SIG-M5 treated with dmso at 0.1 percent for 504 hours (cell line): ENCODE measurements around the gene HSPA4L.
A peak's percentile ranks its signal among the peaks of the same experiment; 100 is the strongest.

ENCODE experiments used
- DNase-seq: peaks from one replicate; lab custom pipeline; 2025; ENCODE audit not compliant: unreplicated experiment; lab: John Stamatoyannopoulos, UW

Gene HSPA4L

GRCh38 chr4:127783026-127783769 lies 1.1 kb downstream of the HSPA4L start:
- peak; percentile 11 for DNase-seq

DNA sequence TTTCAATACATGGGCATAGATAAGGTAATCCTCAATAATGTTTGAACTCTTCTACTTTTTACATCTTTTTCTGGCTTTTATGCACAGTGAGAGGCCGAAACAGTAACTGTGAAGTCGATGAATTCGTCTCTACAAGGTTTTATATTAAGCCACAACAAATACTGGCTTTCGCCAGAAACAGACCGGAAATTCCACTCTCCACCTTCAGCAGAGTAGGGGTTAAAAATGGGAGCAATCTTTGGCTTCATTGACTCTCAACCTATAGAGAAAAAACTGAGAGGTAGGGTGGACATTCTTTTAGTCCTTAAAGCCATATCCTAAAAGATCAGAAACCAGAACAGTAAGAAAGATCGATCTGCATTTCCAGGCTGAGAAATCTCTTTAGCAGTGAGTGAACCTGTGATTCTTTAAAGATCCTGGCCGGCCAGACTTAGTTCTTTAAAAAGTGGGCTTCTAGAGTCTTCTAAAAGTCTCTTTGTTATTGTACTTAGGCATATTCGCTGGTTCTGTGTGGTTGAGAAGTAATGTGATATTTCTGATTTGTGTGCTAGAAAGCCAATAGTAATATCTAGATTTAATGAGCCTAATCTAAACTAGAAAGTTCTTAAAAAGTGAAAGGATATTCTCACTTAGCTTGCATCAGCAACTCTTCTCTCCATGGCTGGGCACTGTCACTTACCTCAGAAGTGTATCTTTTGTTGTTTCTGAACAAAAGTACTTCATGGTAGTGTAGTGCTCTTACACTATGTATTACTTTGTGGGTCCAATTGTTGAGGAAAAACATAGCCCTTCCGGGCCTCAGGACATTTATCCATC lies 2.0 kb downstream of the HSPA4L start:
- no peak for DNase-seq

GRCh38 chr4:127788517-127788916 lies 6.4 kb downstream of the HSPA4L start:
- DNase-seq: peak; percentile 27

- no peak for DNase-seq
Observed at GRCh38 chr4:127791391-127791790, 9.3 kb downstream of the HSPA4L start.

DNA sequence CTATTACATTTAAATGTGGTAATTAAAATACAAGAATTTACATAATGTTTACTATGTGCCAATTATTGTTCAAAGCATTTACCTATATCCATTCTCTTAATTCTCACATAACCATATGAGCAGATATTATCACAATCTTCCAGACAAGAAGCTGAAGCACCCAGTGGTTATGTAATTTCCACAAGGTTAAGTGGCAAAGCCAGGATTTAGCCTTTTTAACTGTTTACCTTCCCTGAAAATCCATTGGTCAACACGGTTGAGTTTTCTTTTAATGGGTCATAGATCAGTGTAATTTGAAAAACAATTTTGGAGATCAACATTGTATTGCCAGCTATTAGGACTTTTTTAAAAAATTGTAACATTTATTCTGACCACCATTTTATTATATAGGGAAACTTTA lies 11.4 kb downstream of the HSPA4L start:
- DNase-seq: no peak

GRCh38 chr4:127799711-127800110 lies 17.6 kb downstream of the HSPA4L start:
- no peak for DNase-seq

DNA sequence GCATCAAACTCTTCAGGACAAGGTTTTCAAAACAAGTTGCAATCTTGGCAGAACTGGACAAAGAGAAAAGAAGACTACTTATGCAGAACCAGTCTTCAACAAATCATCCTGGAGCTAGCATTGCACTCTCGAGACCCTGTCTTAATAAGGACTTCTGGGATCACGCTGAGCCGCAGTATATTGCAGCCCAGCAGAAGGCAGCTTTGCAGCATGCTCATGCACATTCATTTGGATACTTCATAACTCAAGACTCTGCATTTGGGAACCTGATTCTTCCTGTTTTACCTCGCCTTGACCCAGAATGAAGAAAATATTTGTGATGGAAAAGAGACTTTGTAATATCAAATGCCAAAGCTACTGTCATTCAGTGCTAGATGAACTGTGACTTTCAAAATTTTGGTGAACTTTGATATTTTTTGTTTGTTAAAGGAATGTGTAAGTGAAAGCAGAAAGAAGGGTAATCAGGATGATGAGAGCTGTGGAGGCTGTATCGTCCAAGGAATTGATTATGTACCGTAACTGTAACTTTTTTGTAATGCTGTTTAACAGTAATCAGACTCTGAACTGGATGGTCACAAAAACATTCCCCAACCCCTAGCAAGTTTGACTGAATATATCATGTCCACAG lies 27.2 kb downstream of the HSPA4L start:
- no peak for DNase-seq

DNA sequence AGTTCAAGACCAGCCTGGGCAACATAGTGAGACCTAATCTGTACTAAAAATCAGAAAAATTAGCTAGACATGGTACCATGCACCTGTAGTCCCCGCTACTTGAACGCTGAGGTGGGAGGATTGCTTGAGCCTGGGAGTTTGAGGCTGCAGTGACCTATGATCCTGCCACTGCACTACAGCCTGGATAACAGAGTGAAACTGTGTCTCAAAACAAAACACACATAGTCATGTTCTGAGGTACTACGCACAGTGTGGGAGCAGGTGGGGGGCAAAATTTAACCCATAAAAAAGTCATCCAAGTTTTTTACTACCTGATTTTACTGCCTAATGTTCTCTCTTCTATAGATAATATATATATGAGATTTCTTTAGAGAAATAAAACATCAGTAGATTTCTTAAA lies 28.4 kb downstream of the HSPA4L start:
- no peak for DNase-seq

DNA sequence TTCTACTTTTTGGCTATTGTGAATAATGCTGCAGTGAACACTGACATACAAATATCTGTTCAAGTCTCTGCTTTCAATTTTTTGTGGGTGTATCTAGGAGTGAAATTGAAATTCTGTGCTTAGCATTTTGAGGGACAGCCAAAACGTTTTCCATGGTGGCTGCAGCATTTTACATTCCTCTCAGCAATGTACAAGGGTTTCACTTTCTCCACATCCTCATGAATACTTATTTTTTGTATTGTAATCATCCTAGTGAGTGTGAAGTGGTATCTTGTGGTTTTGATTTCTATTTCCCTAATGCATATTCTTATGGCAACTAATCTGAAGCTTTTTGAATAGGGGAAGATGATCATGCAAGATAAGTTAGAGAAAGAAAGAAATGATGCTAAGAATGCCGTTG lies 40.3 kb downstream of the HSPA4L start:
- no peak for DNase-seq

- no peak for DNase-seq
Observed at GRCh38 chr4:127828121-127828520, 46.0 kb downstream of the HSPA4L start.

DNA sequence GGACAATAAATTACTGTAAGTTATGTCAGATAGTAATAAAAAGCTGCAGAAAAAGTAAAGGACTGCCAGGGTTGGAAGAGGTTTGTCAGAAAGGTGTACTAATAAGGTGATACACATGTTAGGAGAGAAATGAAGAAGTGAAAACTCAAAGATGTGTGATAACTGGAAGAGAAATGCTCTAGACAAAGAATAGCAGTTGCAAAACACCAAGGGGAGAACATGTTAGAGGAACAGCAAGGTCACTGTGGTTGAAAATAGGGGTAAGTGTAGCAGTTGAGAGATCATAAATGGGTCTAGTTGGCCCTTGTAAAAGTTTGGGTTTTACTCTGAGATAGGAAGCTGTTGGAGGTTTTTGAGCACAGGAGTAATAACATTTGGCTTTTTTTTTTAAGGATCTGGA lies 46.9 kb downstream of the HSPA4L start:
- DNase-seq: peak; percentile 33

DNA sequence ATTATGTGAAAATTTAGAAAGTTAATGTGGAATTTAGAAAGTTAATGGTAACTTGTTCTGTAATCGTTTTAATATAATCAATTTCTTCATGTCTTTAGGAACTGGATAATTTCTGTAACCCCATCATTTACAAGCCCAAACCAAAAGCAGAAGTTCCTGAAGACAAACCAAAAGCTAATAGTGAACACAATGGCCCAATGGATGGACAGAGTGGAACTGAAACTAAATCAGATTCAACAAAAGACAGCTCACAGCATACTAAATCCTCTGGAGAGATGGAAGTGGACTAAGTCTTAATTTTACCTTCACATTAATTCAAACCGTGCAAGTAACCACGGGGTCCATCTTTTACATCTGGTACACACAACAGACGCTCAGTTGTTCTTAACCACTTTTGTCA lies 50.5 kb downstream of the HSPA4L start:
- peak; percentile 64 for DNase-seq

DNA sequence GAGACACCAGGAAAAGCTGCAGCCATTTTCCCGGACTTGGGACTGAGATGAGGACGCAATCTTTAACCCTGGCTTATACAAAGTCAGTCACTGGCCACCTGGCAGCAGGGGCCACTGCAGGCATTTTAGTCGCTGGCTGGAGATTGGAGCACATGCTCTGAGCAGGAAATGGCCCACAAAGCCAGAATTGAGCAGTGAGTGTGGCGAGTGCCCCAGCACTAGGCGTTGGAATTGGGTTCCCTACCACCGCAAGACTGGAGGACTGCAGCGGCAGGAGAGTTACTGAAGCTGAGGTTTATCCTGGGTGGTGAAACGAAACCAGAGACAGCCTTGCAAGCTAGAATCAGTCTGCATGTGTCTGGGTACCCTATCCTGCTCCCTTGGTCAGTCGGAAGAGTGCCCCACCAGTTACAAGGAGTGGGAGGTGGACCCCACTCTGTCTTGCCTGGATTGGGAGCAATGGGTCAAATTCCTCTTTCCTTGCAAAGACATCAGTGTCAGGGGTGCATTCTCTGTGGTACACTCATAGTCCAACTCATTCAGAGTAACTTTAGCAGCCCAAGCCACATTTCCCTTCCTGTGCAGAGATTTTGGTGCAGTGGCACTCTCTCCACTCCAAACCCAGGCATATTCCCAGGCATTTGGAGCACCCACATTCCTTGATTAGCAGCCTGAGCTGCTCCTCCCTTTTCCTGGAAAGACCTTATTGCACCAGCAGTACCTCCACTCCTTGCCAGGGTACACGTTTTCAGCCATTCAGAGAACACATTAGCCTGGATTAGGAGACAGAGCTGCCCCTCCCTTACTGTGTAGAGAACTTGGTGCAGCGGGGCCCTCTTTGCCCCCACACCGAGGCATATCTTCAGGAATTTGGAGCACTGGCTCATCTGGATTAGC lies 61.8 kb downstream of the HSPA4L start:
- DNase-seq: no peak

- no peak for DNase-seq
Observed at GRCh38 chr4:127844601-127845116, 62.5 kb downstream of the HSPA4L start.

DNA sequence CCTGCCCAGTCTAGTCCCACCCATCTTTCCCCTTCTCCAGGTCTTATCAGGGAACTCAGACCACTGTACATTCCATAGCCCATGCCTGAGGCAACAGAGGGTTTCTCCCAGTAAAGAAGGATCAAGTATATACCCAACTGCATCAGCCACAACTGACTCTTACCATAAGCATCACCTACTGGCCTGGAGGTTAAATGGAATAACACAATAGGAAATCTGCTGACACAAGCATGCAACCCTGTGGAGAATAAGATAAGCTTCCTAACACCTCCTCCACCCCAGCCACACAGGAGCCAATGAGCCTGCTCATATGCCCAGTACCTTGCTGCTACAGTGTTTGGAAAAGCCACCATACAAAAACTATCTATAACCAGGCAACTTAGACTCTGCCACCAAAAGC lies 63.9 kb downstream of the HSPA4L start:
- no peak for DNase-seq

- no peak for DNase-seq
Observed at GRCh38 chr4:127846765-127847164, 64.6 kb downstream of the HSPA4L start.

GRCh38 chr4:127849505-127850234 lies 67.5 kb downstream of the HSPA4L start:
- no peak for DNase-seq

DNA sequence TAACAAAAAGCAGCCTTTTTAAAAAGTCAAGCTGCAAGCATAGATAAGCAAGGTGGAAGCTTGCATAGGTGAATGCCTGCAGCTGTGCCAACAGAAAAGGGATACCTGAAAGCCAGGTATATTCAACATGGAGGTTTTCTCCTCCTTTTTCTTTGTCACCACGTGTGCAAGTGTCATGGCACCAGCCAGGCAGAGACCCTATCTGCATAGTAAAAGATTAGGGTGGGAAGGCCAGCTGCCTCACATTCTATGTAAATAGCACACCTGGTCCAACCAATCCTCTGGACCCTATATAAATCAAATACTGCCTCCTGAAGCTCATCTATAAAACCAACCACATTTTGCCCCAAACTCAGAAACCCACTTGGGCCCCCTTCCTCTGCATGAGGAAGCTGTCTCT lies 70.5 kb downstream of the HSPA4L start:
- no peak for DNase-seq

- no peak for DNase-seq
Observed at GRCh38 chr4:127856196-127856812, 74.2 kb downstream of the HSPA4L start.
